GM12878 (cell line): Measurements from ENCODE around the gene EPB42.

Experiments
- CREM ChIP-seq: IDR thresholded peaks from 2 replicates; pipeline ENCODE4 v1.6.1; 2014; ENCODE audit warnings: antibody characterized with exemption, low read depth
- EZH2 ChIP-seq: IDR thresholded peaks from 2 replicates; pipeline ENCODE4 v1.6.1; 2012; ENCODE audit warnings: low read depth, mild to moderate bottlenecking, control low read depth, inconsistent platforms, low read length, borderline replicate concordance; ENCODE audit not compliant: control insufficient read depth
- NFIC ChIP-seq: IDR thresholded peaks from 2 replicates; pipeline ENCODE4 v1.6.1; 2012; ENCODE audit warnings: low read depth, mild to moderate bottlenecking, inconsistent platforms, low read length, moderate library complexity
- SMC3 ChIP-seq: IDR thresholded peaks from 2 replicates; pipeline ENCODE4 v1.6.1; 2011; ENCODE audit warnings: low read length, improper control_type of control experiment, borderline replicate concordance
- SREBF2 ChIP-seq: IDR thresholded peaks from 2 replicates; pipeline ENCODE4 v1.6.1; 2012; ENCODE audit warnings: mild to moderate bottlenecking, low read length

DNA sequence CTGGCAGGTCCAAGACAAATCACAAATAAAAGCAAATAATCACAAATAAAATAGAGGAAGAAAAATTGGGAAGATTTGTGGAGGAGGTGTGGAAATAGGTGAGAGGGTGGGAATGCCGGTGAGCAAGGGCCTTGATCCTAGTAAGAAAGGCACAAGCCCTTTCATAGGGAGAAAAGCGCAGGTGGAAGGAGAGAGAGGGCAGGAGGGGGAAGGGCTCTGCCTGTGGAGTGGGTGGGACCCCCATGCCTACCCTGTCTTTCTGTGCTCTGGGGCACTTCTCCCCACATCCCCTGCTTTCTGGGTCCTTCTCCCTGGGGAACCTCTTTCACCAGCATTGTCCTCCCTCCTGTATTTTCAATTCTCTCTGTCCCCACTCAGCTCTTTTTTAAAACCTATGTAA is 46.6 kb upstream of the EPB42 start:
- TF ChIP-seq CREM (no peak), EZH2 (no peak), SREBF2 (no peak), NFIC (no peak), SMC3 (no peak)
